H1 (cell line): ENCODE results near the gene STAT1. TPM values are rescaled to one million over a fixed set of nuclear protein-coding genes. Genes with fewer than 3 reads are reported as not detected.

Source experiments
- GABPA ChIP-seq: IDR thresholded peaks from 2 replicates; pipeline ENCODE4 v1.6.1; 2011; ENCODE audit warnings: mild to moderate bottlenecking, low read length, moderate library complexity, borderline replicate concordance; ENCODE audit not compliant: insufficient read depth
- JUN ChIP-seq: IDR thresholded peaks from 2 replicates; pipeline ENCODE4 v1.6.1; 2011; ENCODE audit warnings: low read depth, mild to moderate bottlenecking, improper control_type of control experiment, low read length
- POLR2AphosphoS5 ChIP-seq: IDR thresholded peaks from 2 replicates; pipeline ENCODE4 v1.6.1; 2011; ENCODE audit warnings: low read depth, low read length
- polyA plus RNA-seq, 7 experiments: library from polyadenylated mRNA; depleted of rRNA in 3 of 7; stranded (reverse) in 5 of 7; unstranded in 2 of 7; fragments of >200 nt in 5 of 7; fragments of 200-250 nt in 2 of 7; gene quantifications; 1 replicate in 5 of 7; 2 replicates in 1 of 7; 4 replicates in 1 of 7; pipeline versions ENCODE4 v1.2.1 to v1.2.3, GENCODE V29; 2011 to 2013; ENCODE audit warnings: missing spikeins in 2 of 7, mixed read lengths in 2 of 7
- total RNA-seq: library from RNA; stranded (reverse); fragmentation: NEBNext Ultra II Directional; extraction: Animal tissue kit (Norgen Biotek cat#: 25700); gene quantifications from 2 replicates; pipeline ENCODE4 v1.2.1, GENCODE V29; 2021
- TF ChIP-seq, protein P1 (sequence below): IDR thresholded peaks from 2 replicates; pipeline ENCODE4 v1.6.1; 2011; ENCODE audit warnings: low read depth, mild to moderate bottlenecking, low read length; ENCODE audit not compliant: insufficient read depth

STAT1 gene
- total and polyA plus RNA-seq, 2 of the 8 experiments (the other 6 are each of a cell fraction or from before 2014, with no cell fraction given), result 20.3 to 43.0 TPM

- TF ChIP-seq, protein P1, sequence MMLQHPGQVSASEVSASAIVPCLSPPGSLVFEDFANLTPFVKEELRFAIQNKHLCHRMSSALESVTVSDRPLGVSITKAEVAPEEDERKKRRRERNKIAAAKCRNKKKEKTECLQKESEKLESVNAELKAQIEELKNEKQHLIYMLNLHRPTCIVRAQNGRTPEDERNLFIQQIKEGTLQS, result no peak
- TF ChIP-seq POLR2AphosphoS5 (no peak), GABPA (no peak), JUN (no peak)
These were observed 41.8 kb downstream of the STAT1 start (continued) for GRCh38 chr2:190972213-190972612.
